H1 (cell line): ENCODE data around the gene HECTD3. TPM values are rescaled to one million over a fixed set of nuclear protein-coding genes. Genes with fewer than 3 reads are reported as not detected.

Experiments used
- CBX5 ChIP-seq: fragments of 300-800, 300-1000 bp; sonication (generic); IDR thresholded peaks from 2 replicates; pipeline ENCODE4 v1.7.1; 2016; ENCODE audit warnings: antibody characterized with exemption, low read length, low read depth
- EP300 ChIP-seq, 2 experiments: IDR thresholded peaks; 1 replicate in 1 of 2; 2 replicates in 1 of 2; pipeline ENCODE4 v1.6.1; 2011 to 2012; ENCODE audit warnings: low read depth in 2 of 2, low read length in 2 of 2, mild to moderate bottlenecking in 2 of 2, borderline replicate concordance in 1 of 2, inconsistent platforms in 1 of 2, moderate library complexity in 1 of 2
- SIN3A ChIP-seq, 2 experiments: IDR thresholded peaks in 1 of 2; conservative IDR thresholded peaks in 1 of 2; 2 replicates each; pipeline ENCODE4 v1.6.1; 2011 to 2012; ENCODE audit warnings: low read length in 2 of 2, improper control_type of control experiment in 1 of 2, low read depth in 1 of 2, mild to moderate bottlenecking in 1 of 2
- polyA plus RNA-seq, 7 experiments: library from polyadenylated mRNA; depleted of rRNA in 3 of 7; stranded (reverse) in 5 of 7; unstranded in 2 of 7; fragments of >200 nt in 5 of 7; fragments of 200-250 nt in 2 of 7; gene quantifications; 1 replicate in 5 of 7; 2 replicates in 1 of 7; 4 replicates in 1 of 7; pipeline versions ENCODE4 v1.2.1 to v1.2.3, GENCODE V29; 2011 to 2013; ENCODE audit warnings: missing spikeins in 2 of 7, mixed read lengths in 2 of 7
- total RNA-seq: library from RNA; stranded (reverse); fragmentation: NEBNext Ultra II Directional; extraction: Animal tissue kit (Norgen Biotek cat#: 25700); gene quantifications from 2 replicates; pipeline ENCODE4 v1.2.1, GENCODE V29; 2021

The HECTD3 gene
- total and polyA plus RNA-seq, 2 of the 8 experiments (the other 6 are each of a cell fraction or from before 2014, with no cell fraction given): 32.9 to 52.7 TPM

- TF ChIP-seq SIN3A (conservative IDR thresholded peaks at IDR 0.05 in 1 of 2, IDR thresholded peaks at IDR 0.05 in 1 of 2; ENCODE audit: low read depth in 1 of 2, low read length in 2 of 2) (no peak), EP300 (IDR thresholded peaks at IDR 0.05; ENCODE audit: borderline replicate concordance in 1 of 2, low read depth in 2 of 2, low read length in 2 of 2) (no peak), CBX5 (no peak)
These were observed 15.3 kb upstream of the HECTD3 start (continued) for GRCh38 chr1:45026446-45026845.
